Activated T-cell treated with anti-CD3 and anti-CD28 coated beads, Interleukin-2, amount 50 U/mL, for 48 hours (primary cell): ENCODE data around the gene PCDHAC1.
"Not testable (repeated sequence)": the region's sequence is repeated elsewhere in the genome, so short reads cannot be mapped to it uniquely, and the experiment has no call there.

ENCODE experiments used
- DNase-seq, 2 experiments: peaks; one replicate each; pipeline ENCODE4 v3.0.0-alpha.2; 2020

PCDHAC1 gene, protein sequence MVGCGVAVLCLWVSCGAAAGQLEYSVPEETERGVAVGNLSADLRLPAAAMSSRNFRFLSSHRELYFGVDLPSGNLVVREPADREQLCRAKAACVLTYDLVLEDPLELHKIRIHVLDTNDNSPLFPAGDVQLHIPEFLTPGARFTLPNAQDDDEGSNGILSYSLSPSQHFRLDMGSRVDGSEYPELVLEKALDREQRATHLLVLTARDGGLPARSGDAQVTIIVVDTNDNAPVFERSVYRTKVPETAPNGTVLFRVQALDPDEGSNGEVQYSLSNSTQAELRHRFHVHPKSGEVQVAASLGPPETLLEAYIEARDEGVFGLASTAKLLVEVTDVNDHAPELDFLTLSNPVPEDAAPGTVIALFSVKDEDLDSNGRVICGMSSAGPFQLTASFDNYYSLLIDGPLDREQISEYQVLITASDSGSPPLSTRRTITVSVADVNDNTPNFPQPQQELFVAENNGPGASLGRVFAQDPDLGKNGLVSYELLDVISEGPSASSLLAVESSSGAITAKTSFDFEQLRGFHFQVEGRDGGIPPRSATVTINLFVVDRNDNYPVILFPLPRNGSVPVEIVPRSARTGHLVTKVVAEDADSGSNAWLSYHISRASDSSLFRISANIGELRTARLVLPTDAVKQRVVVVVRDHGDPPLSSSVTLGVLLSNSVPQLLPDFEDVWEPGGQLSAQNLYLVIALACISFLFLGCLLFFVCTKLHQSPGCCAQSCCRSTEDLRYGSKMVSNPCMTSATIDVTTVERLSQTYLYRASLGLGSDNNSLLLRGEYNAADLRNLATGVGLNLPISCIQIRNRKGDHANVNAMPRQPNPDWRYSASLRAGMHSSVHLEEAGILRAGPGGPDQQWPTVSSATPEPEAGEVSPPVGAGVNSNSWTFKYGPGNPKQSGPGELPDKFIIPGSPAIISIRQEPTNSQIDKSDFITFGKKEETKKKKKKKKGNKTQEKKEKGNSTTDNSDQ

DNA sequence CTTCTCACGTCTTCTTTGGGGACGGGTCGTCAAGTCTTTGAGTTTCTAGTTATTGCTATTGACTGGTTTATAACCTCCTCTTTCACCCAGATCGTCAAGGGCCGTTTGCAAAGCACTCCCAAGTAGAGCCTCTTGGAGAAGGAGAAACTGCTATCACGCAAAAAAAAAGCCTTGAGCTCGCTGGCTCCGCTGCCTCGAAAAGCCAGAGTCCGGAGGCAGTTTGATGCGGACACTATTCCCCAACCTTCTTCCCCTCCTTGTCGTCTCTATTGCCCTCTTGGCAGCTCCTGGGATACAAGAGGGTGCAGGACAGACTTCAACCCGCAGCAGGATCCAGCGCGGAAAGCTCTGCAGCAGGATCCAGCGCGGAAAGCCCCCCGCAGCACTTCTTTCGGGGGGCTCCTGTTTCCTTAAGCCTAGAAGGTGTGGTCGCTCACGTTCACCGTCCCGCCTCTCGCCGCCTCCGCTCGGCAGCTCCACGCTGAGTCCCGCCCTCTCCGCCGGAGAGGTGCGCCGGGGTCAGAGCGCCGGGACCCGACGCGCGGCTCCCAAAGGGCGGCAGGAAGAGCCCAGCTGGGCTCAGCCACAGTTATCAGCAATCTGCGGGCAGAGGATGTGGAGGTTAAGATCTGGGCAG lies at the start of gene PCDHAC1:
TSS of gene PCDHAC1 (plus strand) at position 494 of the 637 bp plus-strand sequence. CDS start 594 bp downstream, outside the sequence.
- no peak for DNase-seq

DNA sequence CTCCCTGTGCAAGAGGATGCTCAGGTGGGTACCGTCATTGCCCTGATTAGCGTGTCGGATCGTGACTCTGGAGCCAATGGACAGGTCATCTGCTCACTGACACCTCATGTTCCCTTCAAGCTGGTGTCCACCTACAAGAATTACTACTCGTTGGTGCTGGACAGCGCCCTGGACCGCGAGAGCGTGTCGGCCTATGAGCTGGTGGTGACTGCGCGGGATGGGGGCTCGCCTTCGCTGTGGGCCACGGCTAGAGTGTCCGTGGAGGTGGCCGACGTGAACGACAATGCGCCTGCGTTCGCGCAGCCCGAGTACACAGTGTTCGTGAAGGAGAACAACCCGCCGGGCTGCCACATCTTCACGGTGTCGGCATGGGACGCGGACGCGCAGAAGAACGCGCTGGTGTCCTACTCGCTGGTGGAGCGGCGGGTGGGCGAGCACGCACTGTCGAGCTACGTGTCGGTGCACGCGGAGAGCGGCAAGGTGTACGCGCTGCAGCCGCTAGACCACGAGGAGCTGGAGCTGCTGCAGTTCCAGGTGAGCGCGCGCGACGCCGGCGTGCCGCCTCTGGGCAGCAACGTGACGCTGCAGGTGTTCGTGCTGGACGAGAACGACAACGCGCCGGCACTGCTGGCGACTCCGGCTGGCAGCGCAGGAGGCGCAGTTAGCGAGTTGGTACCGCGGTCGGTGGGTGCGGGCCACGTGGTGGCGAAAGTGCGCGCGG lies 49.4 kb upstream of the PCDHAC1 start:
- DNase-seq, result not testable (repeated sequence)

DNA sequence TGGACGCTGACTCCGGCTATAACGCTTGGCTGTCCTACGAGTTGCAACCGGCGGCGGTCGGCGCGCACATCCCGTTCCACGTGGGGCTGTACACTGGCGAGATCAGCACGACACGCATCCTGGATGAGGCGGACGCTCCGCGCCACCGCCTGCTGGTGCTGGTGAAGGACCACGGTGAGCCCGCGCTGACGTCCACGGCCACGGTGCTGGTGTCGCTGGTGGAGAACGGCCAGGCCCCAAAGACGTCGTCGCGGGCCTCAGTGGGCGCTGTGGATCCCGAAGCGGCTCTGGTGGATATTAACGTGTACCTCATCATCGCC lies 48.9 kb upstream of the PCDHAC1 start:
- DNase-seq, result no peak

DNA sequence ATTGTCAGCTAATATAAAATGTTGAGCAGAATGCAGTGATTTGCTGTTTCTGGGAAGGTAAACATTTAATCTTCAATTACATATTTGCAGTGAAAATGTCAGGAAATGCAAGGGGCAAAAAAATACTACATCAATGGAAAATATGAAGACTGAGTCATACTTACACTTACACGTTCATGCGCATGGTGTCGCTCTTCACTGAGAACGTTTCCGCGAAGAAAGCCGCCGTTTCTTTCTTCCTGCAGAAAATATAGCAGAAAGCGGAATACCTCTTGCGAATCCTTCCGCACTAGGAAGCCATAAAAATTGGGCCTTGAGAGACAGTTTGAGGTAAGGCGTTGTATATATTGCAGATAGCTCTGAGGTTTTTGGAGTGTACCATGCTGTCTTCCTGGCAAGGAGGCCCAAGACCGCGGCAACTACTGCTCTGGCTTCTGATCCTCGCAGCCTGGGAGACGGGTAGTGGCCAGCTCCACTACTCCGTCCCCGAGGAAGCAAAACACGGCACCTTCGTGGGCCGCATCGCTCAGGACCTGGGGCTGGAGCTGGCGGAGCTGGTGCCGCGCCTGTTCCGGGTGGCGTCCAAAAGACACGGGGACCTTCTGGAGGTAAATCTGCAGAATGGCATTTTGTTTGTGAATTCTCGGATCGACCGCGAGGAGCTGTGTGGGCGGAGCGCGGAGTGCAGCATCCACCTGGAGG lies 44.1 kb upstream of the PCDHAC1 start, which contains the start of gene PCDHA13:
TSS of gene PCDHA13 (plus strand) at position 236 of the 702 bp plus-strand sequence. CDS start at position 381, 145 bp downstream.
- DNase-seq, result no peak

DNA sequence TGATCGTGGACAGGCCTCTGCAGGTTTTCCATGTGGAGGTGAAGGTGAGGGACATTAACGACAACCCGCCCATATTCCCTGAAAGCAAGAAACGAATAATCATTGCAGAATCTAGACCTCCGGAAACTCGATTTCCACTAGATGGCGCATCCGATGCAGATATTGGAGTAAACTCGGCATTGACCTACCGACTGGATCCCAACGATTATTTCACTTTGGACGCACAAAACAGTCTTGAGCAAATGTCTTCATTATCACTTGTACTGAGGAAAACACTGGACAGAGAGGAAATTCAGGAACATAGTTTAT lies 43.6 kb upstream of the PCDHAC1 start:
- DNase-seq, result no peak

DNA sequence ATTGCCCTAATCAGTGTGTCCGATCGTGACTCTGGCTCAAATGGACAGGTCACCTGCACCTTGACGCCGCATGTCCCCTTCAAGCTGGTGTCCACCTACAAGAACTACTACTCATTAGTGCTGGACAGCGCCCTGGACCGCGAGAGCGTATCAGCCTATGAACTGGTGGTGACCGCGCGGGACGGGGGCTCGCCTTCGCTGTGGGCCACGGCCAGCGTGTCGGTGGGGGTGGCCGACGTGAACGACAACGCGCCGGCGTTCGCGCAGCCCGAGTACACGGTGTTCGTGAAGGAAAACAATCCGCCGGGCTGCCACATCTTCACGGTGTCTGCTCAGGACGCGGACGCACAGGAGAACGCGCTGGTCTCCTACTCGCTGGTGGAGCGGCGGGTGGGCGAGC lies 42.7 kb upstream of the PCDHAC1 start:
- no peak for DNase-seq

DNA sequence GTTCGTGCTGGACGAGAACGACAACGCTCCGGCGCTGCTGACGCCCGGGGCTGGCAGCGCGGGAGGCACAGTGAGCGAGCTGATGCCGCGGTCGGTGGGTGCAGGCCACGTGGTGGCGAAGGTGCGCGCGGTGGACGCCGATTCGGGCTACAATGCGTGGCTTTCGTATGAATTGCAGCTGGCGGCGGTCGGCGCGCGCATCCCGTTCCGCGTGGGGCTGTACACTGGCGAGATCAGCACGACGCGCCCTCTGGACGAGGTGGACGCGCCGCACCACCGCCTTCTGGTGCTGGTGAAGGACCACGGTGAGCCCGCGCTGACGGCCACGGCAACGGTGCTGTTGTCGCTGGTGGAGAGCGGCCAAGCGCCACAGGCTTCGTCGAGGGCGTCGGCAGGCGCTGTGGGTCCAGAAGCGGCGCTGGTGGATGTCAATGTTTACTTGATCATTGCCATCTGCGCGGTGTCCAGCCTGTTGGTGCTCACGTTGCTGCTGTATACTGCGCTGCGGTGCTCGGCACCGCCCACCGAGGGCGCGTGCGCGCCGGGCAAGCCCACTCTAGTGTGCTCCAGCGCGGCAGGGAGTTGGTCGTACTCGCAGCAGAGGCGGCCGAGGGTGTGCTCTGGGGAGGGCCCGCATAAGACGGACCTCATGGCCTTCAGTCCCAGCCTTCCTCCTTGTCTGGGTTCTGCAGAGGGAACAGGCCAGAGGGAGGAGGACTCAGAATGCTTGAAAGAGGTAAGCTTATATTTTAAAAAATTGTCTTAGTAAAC lies 42.0 kb upstream of the PCDHAC1 start:
- no peak for DNase-seq

DNA sequence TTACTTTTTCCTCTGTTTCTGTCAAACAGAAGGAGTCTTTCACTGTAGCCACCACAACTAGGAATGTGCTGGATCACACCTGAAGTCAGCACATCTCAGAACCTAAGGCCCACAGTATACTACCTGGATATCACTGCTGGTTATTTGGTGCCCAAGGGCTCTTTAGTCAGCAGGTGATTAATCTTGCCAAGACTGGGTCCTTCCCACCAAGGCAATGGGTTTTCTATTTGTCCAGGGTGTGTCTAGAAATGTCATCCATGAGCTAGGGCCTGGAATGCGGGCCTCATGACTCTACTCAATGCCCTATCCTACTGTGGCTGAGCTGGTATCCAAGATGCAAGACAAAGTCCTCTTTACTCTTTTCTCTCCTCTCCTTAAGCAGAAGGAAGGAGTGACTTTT lies 9.8 kb upstream of the PCDHAC1 start:
- no peak for DNase-seq

DNA sequence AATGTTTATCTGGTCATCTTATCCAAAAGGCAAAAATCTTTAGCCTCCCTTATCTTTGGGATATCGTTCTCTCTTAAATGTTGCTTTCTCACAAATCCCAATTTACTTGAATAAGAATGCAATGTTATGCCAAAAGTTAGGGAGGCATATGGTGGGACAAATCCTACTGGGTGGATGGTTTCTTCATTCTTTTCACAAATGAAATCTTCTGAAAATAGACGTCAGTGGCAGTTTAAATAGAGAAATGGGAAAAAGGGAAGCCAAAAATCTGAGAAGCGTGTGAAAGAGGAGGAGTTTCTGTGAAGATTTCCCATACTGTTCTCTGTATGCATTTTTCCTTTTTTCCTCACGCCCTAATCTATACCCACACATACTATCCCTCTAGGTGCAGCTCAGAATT lies 2.5 kb upstream of the PCDHAC1 start:
- no peak for DNase-seq

DNA sequence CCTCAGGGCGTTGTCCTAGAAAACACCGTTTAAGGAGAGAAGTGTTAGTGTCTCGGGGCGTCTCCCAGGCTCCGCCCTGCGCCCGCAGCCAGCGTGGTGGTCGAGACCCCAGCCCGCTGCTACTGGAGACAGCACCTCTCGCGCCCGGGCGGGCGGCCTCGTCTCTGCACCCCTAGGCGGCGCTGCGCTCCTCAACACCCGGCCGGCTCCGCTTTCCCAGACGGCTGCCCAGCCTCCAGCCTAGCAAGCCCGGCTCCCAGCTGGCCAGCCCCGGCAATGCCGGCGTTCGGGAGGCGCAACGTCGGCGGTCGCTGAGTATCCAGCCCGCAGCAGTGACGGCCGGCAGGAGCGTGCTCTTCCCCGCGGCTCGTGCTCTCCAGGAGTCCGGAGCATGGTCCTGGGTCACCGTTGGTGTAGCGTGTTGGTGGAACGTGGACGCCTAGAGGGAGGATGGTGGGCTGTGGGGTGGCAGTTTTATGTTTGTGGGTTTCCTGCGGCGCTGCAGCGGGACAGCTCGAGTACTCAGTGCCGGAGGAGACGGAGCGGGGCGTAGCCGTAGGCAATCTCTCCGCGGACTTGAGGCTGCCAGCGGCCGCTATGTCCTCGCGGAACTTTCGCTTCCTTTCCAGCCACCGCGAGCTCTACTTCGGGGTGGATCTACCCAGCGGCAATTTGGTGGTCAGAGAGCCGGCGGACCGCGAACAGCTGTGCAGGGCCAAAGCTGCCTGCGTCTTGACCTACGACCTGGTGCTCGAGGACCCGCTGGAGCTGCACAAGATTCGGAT lies 536 bp downstream of the PCDHAC1 start:
- peak; percentile 53 to 63 for DNase-seq

DNA sequence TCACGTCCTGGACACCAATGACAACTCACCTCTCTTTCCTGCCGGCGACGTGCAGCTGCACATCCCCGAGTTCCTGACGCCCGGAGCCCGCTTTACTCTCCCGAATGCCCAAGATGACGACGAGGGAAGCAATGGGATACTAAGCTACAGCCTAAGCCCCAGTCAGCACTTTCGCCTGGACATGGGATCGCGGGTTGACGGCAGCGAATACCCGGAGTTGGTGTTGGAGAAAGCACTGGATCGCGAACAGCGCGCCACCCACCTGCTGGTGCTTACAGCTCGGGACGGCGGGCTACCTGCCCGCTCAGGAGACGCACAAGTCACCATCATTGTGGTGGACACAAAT lies 1.1 kb downstream of the PCDHAC1 start:
- no peak for DNase-seq

DNA sequence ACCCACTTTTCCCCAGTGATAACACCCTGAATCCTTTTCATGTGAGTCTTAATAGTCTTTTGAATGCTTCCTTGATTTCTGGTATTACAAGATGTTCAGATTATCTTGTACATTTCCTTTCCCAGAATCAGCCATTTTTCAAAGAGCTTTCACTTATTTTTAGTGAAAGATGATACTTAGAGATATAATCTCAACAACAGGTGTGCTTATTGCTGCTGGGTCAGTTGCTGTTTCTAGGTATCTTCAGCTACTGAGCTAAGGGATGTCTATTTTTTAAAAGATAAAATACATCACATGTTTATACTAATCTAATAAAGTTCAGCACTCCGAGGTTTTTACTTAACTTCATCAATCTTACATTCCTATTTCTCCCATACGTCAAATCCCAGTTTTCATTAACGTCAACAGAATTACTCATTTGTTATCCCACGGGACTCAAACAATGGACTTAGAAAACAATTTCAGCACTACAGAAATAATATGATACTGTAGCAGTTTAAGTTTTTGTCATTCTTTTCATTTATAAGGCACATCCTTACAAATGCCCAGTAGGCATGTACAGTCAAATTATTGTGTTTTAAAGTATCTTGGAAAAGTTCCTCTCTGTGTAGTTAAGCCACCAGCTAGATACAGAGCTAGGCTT lies 9.0 kb downstream of the PCDHAC1 start:
- no peak for DNase-seq

DNA sequence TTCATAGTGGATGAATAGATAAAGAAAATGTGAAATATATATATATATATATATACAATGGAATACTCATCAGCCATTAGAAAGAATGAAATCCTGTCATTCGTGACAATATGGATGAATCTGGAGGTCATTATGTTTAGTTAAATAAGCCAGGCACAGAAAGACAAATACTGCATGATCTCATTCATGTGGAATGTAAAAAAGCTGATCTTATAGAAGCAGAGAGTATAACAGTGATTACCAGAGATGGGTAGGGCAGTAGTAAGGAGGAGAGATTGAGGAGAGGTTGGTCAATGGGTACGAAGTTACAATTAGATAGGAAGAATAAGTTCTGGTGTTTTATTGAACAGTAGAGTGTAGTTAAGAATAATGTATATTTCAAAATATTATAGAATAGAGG lies 20.5 kb downstream of the PCDHAC1 start:
- no peak for DNase-seq

DNA sequence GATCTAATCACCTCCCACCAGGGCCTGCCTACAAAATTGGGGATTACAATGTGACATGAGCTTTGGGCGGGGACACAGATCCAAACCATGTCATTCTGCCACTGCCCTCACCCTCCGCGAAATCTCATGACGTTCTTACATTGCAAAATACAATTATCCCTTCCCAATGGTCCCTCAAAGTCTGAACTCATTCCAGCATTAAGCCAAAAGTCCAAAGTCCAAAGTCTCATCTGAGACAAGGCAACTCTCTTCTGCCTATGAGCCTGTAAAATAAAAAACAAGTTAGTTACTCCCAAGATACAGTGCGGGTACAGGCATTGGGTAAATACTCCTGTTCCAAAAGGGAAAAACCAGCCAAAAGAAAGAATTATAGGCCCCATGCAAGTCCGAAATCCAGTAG lies 25.5 kb downstream of the PCDHAC1 start:
- DNase-seq, result no peak

DNA sequence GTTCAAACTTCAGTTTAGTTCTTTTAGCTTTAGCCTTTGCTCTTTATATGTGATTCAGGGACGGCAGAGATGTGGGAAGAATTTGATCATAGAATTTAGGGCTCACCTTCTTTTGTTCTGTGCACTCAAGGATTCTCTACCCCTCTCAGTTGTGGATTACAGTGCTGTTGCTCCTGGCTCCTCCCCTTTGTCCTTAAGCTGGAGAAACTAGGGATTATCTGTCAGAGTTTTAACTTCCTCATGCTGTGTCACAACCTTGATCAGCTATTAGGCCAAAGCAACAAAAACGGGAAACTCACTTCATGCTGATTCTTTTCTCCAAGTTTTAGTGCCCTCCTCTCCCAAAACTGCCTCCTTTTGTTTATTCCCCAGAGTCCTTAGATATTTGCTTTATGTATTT lies 27.1 kb downstream of the PCDHAC1 start:
- DNase-seq, result no peak

DNA sequence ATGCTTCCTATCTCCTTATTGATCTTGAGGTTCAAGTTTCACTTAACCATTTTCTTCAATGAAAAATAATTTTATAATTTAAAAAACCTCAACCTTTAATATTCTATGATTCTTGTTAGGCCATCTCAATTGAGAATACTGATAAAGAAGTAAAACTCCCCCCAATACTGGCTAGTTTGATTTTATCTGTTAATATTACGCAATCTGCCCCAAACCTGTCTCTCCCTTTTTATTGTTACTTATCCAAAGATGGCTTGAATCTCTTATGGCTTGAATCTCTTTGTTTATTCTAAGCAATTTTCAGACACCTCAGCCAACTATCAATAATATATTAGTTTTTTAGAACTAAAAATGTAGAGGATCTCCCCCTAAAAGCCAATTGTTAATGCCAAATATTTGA lies 36.1 kb downstream of the PCDHAC1 start:
- no peak for DNase-seq

DNA sequence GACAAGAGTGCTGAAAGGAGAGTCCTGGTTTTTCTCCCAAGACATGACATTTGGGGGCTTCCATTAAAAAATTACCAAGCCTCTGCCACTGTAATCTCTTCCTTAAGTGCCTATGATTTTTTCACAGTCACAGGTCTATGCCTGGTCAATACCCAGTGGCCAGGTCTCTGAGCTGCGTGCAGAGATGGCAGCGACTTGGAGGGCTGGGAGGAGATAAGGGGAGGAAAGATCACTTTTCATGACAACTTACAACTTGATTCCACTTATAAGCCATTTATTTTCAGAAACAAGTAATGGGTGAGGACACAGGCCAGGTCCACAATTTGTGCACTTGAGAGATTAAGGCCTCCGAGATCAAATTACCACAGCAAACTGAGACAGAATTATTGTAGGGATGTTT lies 38.3 kb downstream of the PCDHAC1 start:
- DNase-seq, result no peak

DNA sequence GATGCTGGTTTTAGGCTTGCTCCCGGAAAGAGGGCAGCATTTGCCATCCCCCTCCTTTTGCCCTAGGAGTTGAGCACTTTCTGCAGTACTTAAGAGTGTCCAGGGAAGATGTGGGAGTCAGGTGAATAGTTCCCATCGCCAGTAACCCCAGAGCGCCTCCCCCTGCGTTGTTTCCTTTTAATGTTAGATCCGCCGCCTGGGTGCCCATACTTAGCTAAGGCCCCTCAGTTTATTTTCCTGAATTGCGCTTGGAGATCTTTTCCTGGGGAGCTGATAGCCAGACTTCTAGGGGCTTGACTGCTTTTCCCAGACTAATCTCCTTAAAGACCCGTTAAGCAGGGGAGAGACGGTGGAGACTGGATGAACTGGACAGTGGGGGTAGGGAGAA lies 39.8 kb downstream of the PCDHAC1 start:
- no peak for DNase-seq

DNA sequence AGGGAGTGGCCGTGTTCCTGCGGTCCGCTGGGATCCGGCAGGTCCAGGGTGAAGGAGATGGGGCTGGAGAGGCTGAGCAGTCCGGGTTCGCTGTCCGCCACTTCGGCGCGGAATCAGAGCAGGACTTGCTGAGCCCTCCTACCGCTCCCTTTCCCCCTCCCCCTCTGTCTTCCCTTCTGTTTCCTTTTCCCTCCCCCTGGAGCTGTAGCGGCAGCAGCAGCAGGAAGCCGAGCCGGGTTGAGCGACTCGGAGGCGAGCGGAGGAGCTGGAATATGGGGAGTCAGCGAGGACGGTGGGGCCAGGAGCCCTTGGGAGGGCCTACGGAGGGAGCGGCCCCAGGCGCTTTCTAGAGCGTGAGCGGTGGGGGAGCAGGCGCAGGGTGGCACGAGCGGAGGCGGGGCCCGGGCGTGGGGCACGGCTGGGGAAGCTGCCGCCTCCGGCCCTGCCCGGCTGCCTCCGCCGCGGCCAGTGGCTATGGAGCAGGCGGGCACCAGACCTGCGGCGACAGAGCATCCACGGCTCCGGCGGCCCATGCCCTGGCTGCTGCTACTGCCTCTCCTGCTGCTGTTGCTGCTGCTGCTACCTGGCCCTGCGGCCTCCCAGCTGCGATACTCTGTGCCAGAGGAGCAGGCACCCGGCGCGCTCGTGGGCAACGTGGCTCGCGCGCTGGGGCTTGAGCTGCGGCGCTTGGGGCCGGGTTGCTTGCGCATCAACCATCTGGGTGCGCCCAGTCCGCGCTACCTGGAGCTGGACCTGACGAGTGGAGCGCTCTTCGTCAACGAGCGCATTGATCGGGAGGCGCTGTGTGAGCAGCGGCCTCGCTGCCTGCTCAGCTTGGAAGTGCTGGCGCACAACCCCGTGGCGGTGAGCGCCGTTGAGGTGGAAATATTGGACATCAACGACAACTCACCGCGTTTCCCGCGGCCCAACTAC lies 40.5 kb downstream of the PCDHAC1 start, which contains the start of gene PCDHAC2:
TSS of gene PCDHAC2 (plus strand) at position 184 of the 933 bp plus-strand sequence. CDS start at position 475, 291 bp downstream.
- no peak for DNase-seq
